Caco-2 (cell line): ENCODE measurements around the gene SH3RF2. TPM values are rescaled to one million over a fixed set of nuclear protein-coding genes. Genes with fewer than 3 reads are reported as not detected.
"Not testable (repeated sequence)": the region's sequence is repeated elsewhere in the genome, so short reads cannot be mapped to it uniquely, and the experiment has no call there.

Experiments
- BruUV-seq: library from RNA; stranded (reverse); fragments of 400-500 nt; replicated peaks from 2 replicates; lab custom pipeline; 2021; lab: Mats Ljungman, UMichigan
- CTCF ChIA-PET: fragments of 300-600 bp; sonication (Branson Sonifier 250); formaldehyde crosslinking; loops from one replicate; lab custom pipeline; 2022; ENCODE audit warnings: antibody characterized with exemption; lab: Charles Lee
- POLR2A ChIA-PET: fragments of 300-600 bp; sonication (Branson Sonifier 250); formaldehyde crosslinking; loops from one replicate; lab custom pipeline; 2022; ENCODE audit warnings: antibody characterized with exemption; lab: Charles Lee
- DNase-seq, 2 experiments: peaks; one replicate each; pipeline versions ENCODE4 v3.0.0 to v3.0.0-alpha.2; 2020 to 2022
- H3K27me3 ChIP-seq: replicated peaks from 2 replicates; pipeline ENCODE4 v1.6.0; 2011; ENCODE audit warnings: low read length; ENCODE audit not compliant: control insufficient read depth, insufficient read depth
- H3K36me3 ChIP-seq: 2 replicates; pipeline ENCODE4 v1.5.1; 2011; ENCODE audit warnings: low read length; ENCODE audit not compliant: control insufficient read depth, insufficient read depth
- H3K4me1 ChIP-seq: fragments of 250-450 bp; sonication (Bioruptor Pico); 2 replicates; pipeline ENCODE4 v1.5.1; 2020; ENCODE audit warnings: mild to moderate bottlenecking
- H3K4me3 ChIP-seq: 2 replicates; pipeline ENCODE4 v1.5.1; 2011; ENCODE audit warnings: low read depth, mild to moderate bottlenecking, control low read depth, low read length
- H3K9me3 ChIP-seq: fragments of 250-450 bp; sonication (Bioruptor Pico); 2 replicates; pipeline ENCODE4 v1.5.1; 2020; ENCODE audit warnings: mild to moderate bottlenecking, moderate library complexity
- H3K27ac Mint-ChIP-seq: one replicate; pipeline ENCODE4 v1.8.0; 2022; ENCODE audit warnings: mixed read lengths; ENCODE audit not compliant: unreplicated experiment
- H3K27me3 Mint-ChIP-seq: one replicate; pipeline ENCODE4 v1.8.0; 2022; ENCODE audit warnings: mixed read lengths; ENCODE audit not compliant: insufficient read depth, unreplicated experiment
- H3K36me3 Mint-ChIP-seq: one replicate; pipeline ENCODE4 v1.8.0; 2022; ENCODE audit warnings: mild to moderate bottlenecking, mixed read lengths; ENCODE audit not compliant: insufficient read depth, unreplicated experiment
- H3K4me1 Mint-ChIP-seq: one replicate; pipeline ENCODE4 v1.8.0; 2022; ENCODE audit warnings: low read depth, mixed read lengths; ENCODE audit not compliant: unreplicated experiment
- H3K4me3 Mint-ChIP-seq: one replicate; pipeline ENCODE4 v1.8.0; 2022; ENCODE audit warnings: mild to moderate bottlenecking, moderate library complexity, mixed read lengths; ENCODE audit not compliant: unreplicated experiment
- H3K9me3 Mint-ChIP-seq: one replicate; pipeline ENCODE4 v1.8.0; 2022; ENCODE audit warnings: mixed read lengths; ENCODE audit not compliant: unreplicated experiment
- CTCF ChIP-seq, 2 experiments: fragments of 200-600 bp in 1 of 2; IDR thresholded peaks; 1 replicate in 1 of 2; 2 replicates in 1 of 2; pipeline versions ENCODE4 v1.5.1 to v1.8.0; 2011 to 2022; ENCODE audit warnings: antibody characterized with exemption in 1 of 2, control low read depth in 1 of 2, inconsistent platforms in 1 of 2, low read depth in 1 of 2, low read length in 1 of 2, mild to moderate bottlenecking in 1 of 2, moderate library complexity in 1 of 2; ENCODE audit not compliant: insufficient read depth in 1 of 2, severe bottlenecking in 1 of 2, unreplicated experiment in 1 of 2
- intact Hi-C: fragments of 100-400 bp; cut with micrococcal nuclease; formaldehyde crosslinking; loops from one replicate; pipeline ENCODE4 v1.10.0; 2022; ENCODE audit not compliant: unreplicated experiment
- total RNA-seq: library from RNA; stranded (reverse); gene quantifications from 2 replicates; pipeline ENCODE4 v1.2.3, GENCODE V29; 2022

Gene SH3RF2
- total RNA-seq, 1 experiment from 2014 or later, result 49.4 TPM

GRCh38 chr5:146007270-146007669, 70.9 kb downstream of the SH3RF2 start:
- Mint-ChIP-seq H3K4me1 (peaks cover 19% of the 10 kb centered on the region), H3K4me3 (no peak overlapping the region), H3K9me3 (no peaks in the 10 kb centered on the region), H3K27ac (no peak overlapping the region), H3K36me3 (peaks cover 64% of the 10 kb centered on the region), H3K27me3 (no peaks in the 10 kb centered on the region)
- H3K9me3 ChIP-seq, result no peaks in the 10 kb centered on the region
- no TSS peak for BruUV-seq
- H3K4me3 ChIP-seq, result no peak overlapping the region
- TF ChIP-seq CTCF (IDR thresholded peaks at IDR 0.05; ENCODE audit: insufficient read depth in 1 of 2, low read depth in 1 of 2, low read length in 1 of 2, severe bottlenecking in 1 of 2, unreplicated experiment in 1 of 2), result peak in 1 of 2 experiments; percentile 29
- no peaks in the 10 kb centered on the region; the same call in 1 of the 2 replicates for H3K4me1 ChIP-seq
- ChIA-PET POLR2A (no interaction called here), CTCF (interaction anchor here (0.7 kb wide), 1 partner anchor 121 kb away, joined by 3 read pairs; no protein-coding TSS in a partner anchor)
- H3K27me3 ChIP-seq, result no peaks in the 10 kb centered on the region
- H3K36me3 ChIP-seq, result peaks cover 5% of the 10 kb centered on the region
- DNase-seq, result peak; percentile 19 to 42
- intact Hi-C loops, result loop anchor here (1.0 to 2.0 kb wide), 3 partner anchors 42 to 99 kb away; partner anchors contain the start of gene SH3RF2

GRCh38 chr5:146007989-146008388, 71.6 kb downstream of the SH3RF2 start:
- H3K4me1 Mint-ChIP-seq, result peaks cover 19% of the 10 kb centered on the region
- Histone ChIP-seq H3K4me1 (no peaks in the 10 kb centered on the region; the same call in 1 of the 2 replicates), H3K36me3 (peaks cover 5% of the 10 kb centered on the region), H3K9me3 (no peaks in the 10 kb centered on the region), H3K27me3 (no peaks in the 10 kb centered on the region), H3K4me3 (no peak overlapping the region)
- peaks cover 65% of the 10 kb centered on the region for H3K36me3 Mint-ChIP-seq
- H3K9me3 Mint-ChIP-seq, result no peaks in the 10 kb centered on the region
- no peak overlapping the region for H3K27ac Mint-ChIP-seq
- ChIA-PET POLR2A (no interaction called here), CTCF (interaction anchor here (0.7 kb wide), 1 partner anchor 122 kb away, joined by 3 read pairs; no protein-coding TSS in a partner anchor)
- H3K4me3 Mint-ChIP-seq, result no peak overlapping the region
- no peaks in the 10 kb centered on the region for H3K27me3 Mint-ChIP-seq
- intact Hi-C loops, result loop anchor here (1.0 to 2.0 kb wide), 3 partner anchors 41 to 100 kb away; partner anchors contain the start of gene SH3RF2
- no TSS peak for BruUV-seq
- DNase-seq, result no peak
- TF ChIP-seq CTCF (IDR thresholded peaks at IDR 0.05; ENCODE audit: insufficient read depth in 1 of 2, low read depth in 1 of 2, low read length in 1 of 2, severe bottlenecking in 1 of 2, unreplicated experiment in 1 of 2), result no peak

GRCh38 chr5:146009020-146009419, 72.6 kb downstream of the SH3RF2 start:
- H3K4me3 Mint-ChIP-seq, result no peak overlapping the region
- H3K36me3 ChIP-seq, result peaks cover 11% of the 10 kb centered on the region
- no peaks in the 10 kb centered on the region for H3K27me3 ChIP-seq
- TF ChIP-seq CTCF (IDR thresholded peaks at IDR 0.05; ENCODE audit: insufficient read depth in 1 of 2, low read depth in 1 of 2, low read length in 1 of 2, severe bottlenecking in 1 of 2, unreplicated experiment in 1 of 2), result no peak
- ChIA-PET CTCF (interaction anchor here (0.8 kb wide), 1 partner anchor 32 kb away, joined by 3 read pairs; no protein-coding TSS in a partner anchor), POLR2A (no interaction called here)
- DNase-seq, result no peak
- H3K4me3 ChIP-seq, result no peak overlapping the region
- H3K27ac Mint-ChIP-seq, result no peak overlapping the region
- H3K4me1 Mint-ChIP-seq, result peaks cover 19% of the 10 kb centered on the region
- peaks cover 65% of the 10 kb centered on the region for H3K36me3 Mint-ChIP-seq
- intact Hi-C loops, result no loop called here
- no peaks in the 10 kb centered on the region for H3K9me3 ChIP-seq
- H3K9me3 Mint-ChIP-seq, result no peaks in the 10 kb centered on the region
- H3K27me3 Mint-ChIP-seq, result no peaks in the 10 kb centered on the region
- H3K4me1 ChIP-seq, result no peaks in the 10 kb centered on the region; the same call in 1 of the 2 replicates
- no TSS peak for BruUV-seq

GRCh38 chr5:146010447-146010846, 74.1 kb downstream of the SH3RF2 start:
- H3K9me3 ChIP-seq, BruUV-seq, H3K27me3 ChIP-seq, H3K4me3 ChIP-seq, CTCF ChIA-PET, intact Hi-C loops, H3K27me3 Mint-ChIP-seq, DNase-seq, POLR2A ChIA-PET, H3K9me3 Mint-ChIP-seq, H3K4me1 ChIP-seq, H3K27ac Mint-ChIP-seq, H3K4me3 Mint-ChIP-seq: not testable (repeated sequence)
- peaks cover 11% of the 10 kb centered on the region; the same call in 1 of the 2 replicates for H3K36me3 ChIP-seq
- Mint-ChIP-seq H3K4me1 (peaks cover 19% of the 10 kb centered on the region), H3K36me3 (peaks cover 70% of the 10 kb centered on the region)
